OCI-LY1 (cell line): ENCODE measurements around the gene ITFG1.
"Not testable (repeated sequence)": the region's sequence is repeated elsewhere in the genome, so short reads cannot be mapped to it uniquely, and the experiment has no call there.

Experiments
- CTCF ChIP-seq: fragments of 200-600 bp; sonication (generic), shearing (Covaris generic); IDR thresholded peaks from 2 replicates; pipeline ENCODE4 v1.5.1; 2017; ENCODE audit warnings: mild to moderate bottlenecking, antibody characterized with exemption, low read length, moderate library complexity, mixed read lengths
- EZH2 ChIP-seq: fragments of 200-600 bp; sonication (generic), shearing (Covaris generic); IDR thresholded peaks from 2 replicates; pipeline ENCODE4 v1.8.0; 2017; ENCODE audit warnings: borderline replicate concordance, mixed run types, mild to moderate bottlenecking, antibody characterized with exemption, low read length, moderate library complexity, mixed read lengths

DNA sequence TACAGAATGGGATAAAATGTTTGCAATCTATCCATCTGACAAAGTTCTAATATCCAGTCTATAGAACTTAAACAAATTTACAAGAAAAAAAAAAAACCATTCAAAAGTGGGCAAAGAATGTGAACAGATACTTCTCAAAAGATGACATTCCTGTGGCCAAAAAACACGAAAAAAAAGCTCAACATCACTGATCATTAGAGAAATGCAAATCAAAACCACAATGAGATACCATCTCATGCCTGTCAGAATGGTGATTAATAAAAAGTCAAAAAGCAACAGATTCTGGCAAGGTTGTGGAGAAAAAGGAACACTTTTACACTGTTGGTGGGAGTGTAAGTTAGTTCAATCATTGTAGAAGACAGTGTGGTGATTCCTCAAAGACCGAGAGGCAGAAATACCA is 26.6 kb downstream of the ITFG1 start:
- TF ChIP-seq EZH2, CTCF: not testable (repeated sequence)
